Activated CD8-positive, alpha-beta memory T cell treated with anti-CD3 and anti-CD28 coated beads for 48 hours (primary cell): ENCODE data around the gene FLNB.
"Not testable (repeated sequence)": the region's sequence is repeated elsewhere in the genome, so short reads cannot be mapped to it uniquely, and the experiment has no call there.

Experiments
- DNase-seq, 3 experiments: peaks; one replicate each; pipeline ENCODE4 v3.0.0-alpha.2; 2020; ENCODE audit warnings: low read depth in 2 of 3, low spot score in 2 of 3

The FLNB gene

DNA sequence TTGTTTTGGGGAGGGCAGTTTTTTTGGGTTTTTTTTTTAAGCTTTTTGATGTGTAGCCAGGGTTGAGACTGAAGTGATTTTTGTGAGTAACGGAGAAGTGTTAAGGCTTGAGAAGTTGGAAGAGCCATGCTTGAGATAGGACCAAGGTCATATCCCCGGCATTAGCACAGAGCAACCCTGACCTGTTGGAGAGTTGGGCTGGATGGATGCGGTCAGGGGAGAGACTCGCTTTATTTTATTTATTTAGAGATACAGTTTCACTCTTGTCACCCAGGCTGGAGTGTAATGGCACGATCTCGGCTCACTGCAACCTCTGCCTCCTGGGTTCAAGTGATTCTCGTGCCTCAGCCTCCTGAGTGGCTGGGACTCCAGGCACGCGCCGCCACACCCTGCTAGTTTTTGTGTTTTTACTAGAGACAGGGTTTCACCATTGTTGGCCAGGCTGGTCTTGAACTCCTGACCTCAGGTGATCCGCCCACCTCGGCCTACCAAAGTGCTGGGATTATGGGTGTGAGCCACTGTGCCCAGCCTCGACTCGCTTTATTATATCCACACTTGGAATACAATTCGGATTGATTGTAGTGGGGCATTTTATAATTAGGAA, 43.5 kb downstream of the FLNB start:
- not testable (repeated sequence) for DNase-seq

DNA sequence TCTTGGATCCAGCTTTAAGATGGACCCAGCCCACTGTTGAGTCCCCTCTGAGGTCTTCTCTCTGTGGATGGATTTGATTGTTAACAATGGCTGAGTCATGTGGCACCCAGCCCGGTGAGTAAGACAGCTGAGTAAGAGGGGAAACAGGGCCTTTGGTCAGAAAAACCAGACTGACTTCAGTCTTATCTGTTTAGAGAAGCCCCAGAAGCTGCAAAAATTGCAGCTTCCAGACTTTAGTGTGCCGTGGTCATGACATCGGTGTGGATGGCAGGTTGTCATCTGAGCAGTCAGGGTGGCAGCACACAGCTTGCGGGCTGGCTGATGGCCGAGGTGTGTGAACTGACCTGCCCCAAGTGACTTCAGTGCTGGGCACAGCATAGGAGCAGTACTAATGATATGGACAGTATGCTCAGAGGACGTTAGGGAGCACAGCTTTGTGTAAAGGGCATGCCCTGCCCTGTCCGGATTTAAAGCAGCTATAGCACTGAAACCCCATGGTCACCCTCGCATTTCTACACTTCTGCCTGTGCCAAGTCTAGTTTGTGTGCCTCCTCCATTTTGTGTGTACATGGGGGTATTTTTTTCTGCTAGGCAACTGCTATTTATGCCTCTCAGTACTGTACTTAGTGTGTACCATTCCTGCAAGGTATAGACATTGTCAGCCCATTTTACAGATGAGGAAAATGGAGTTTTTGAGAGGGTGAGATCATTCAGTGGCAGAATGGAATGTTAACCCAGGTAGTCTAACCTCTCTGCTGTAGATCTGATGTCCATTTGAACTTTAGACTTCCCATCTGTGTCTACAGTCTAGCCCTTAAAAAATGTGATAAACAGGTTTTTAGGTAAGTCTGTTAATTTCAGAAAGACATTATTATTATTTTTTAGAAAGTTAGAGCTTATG, 44.4 kb downstream of the FLNB start:
- peak in 2 of 3 experiments; percentile 13 to 24 for DNase-seq

DNA sequence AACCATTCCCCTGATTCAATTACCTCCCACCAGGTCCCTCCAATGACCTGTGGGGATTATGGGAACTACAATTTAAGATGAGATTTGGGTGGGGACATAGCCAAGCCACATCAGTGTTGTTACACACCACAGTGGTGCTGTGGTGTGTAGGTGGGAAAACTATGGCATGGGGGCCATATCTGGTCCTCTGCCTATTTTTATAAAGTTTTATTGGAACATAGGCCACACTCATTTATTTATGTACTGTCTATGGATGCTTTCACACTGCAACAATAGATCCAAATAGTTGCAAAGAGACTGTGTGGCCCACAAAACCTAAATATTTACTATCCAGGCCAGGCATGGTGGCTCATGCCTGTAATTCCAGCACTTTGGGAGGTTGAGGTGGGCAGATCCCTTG, 46.4 kb downstream of the FLNB start:
- no peak for DNase-seq

DNA sequence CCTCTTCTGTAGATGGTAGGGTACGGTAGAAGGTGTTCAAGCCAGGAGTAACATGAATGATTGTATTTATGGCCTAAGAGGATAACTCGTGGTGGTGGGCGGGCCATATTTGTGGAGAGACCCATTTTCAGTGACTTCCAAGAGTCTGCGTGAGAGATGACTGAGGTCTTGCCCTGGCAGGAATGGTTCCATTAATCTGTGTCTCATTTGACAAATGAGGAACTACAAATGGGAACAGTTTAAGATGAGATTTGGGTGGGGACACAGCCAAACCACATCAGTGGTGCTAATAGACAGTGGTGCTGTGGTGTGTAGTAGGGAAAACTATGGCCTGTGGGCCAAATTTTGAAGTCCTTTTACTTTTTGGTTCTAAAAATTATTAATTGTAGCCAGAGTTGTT, 47.1 kb downstream of the FLNB start:
- no peak for DNase-seq

DNA sequence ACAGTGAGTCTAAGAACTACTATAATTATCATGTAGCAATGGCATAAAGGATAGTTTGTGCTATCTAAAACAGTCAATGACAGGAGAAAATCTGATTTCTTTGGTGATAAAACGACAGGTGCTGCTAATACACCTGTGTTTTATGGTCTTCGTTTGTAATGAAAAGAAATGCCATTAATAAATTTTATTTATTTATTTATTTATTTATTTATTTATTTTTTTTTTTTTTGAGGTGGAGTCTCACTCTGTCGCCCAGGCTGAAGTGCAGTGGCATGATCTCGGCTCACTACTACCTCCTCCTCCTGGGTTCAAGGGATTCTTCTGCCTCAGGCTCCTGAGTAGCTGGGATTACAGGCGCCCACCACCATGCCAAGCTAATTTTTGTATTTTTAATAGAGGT, 47.7 kb downstream of the FLNB start:
- not testable (repeated sequence) for DNase-seq

DNA sequence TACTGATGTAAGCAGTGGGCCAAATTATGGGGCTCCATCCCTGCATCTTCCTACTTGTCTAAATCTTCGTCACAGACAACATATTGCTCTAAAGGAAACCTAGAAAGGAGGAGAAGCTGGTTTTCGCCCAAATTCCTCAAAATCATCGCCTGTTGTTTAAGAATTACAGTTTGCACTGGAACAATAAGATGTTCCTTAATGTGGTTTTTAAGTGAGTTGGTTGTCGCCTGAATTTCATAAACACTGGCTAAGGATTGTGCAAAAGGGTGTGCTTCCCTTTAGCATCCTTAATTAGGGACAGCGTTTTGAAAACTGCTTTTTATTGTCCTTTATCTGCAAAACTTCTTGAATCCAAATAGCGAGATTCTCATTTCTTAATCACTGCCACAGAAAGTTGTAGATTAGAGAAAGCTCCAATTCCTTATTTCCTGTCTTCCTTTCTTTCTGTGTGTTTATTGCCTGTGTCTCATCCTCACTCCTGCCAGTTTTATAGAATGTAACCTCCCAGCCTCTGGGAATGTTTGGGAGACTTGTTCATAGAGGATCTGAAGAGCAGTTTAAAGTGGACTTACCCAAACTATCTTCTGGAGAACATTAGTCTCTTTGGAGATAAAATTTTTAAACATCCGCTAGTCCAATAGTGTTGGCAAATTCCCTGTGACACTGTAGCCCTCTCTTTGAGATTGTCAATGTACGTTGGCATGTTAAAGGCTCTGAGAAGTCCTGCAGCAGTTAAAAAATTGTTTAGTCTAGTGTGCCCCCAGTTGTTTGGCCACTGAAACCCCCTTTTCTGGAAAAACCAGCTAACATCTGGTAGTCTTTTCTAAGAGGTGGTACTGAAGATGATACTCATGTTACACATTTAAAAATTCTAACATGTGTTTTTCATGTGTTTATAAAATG, 50.4 kb downstream of the FLNB start:
- DNase-seq, result no peak

DNA sequence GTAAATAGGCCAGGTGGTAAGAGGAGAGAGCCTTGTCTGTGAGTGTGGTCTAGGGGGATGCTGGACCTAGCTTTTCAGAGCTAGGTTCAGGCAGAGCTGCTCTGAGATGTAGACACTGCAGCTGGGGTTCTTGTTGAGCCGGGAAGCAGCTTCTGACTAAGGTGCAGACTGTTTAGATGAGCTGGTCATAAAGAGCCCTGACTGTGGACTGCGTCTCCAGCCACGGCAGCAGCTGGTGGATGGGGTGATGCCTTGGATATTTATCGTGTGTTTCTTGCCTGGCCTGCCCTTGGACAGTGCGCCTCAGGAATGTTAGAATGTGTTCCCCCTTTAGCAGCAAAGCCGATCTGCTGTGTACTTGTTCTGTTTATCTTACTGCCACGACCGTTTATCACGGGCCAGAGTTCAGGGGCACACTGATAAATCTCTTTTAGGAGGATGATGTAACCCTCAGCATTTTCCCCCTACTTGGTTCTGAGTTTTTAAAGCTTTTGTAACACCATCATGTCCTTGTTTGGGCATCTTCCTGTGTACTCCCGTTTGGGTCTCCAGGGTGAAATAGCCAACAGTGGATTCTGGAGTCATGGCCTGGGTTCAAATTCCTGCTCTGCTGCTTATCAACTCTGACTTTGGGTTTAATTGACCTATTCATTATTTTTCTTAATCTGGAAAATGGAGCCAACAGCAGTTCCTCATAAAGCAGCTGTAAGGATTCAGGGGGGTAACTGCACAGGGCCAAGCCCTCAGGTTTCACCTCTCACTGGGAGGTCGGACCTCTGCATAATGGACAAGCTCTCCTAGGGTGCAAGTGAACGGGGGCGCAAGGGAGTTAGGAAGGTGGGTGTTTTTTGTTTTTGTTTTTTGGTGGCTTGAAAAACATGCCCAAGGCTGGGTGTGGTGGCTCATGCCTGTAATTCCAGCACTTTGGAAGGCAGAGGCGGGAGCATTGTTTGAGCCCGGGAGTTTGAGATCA, 51.4 kb downstream of the FLNB start:
- no peak for DNase-seq

DNA sequence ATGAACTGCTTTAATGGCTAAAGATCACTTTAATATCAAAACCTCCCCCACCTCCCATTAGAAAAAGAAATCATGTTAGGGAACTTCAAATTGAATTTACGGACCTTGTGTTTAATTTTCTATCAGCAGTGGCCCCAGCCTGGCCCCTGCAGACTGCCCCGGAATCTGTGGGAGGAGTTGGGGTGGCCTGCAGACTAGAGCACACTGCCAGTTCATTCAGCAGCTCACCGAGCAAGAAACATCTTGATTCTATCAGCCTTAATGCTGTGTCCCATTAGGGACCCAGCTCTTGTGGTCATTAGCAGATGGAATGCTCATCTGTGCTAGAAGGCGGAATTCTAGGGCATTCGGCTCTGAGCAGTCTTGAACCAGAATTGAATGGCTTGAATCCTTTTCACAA, 54.2 kb downstream of the FLNB start:
- DNase-seq, result no peak

DNA sequence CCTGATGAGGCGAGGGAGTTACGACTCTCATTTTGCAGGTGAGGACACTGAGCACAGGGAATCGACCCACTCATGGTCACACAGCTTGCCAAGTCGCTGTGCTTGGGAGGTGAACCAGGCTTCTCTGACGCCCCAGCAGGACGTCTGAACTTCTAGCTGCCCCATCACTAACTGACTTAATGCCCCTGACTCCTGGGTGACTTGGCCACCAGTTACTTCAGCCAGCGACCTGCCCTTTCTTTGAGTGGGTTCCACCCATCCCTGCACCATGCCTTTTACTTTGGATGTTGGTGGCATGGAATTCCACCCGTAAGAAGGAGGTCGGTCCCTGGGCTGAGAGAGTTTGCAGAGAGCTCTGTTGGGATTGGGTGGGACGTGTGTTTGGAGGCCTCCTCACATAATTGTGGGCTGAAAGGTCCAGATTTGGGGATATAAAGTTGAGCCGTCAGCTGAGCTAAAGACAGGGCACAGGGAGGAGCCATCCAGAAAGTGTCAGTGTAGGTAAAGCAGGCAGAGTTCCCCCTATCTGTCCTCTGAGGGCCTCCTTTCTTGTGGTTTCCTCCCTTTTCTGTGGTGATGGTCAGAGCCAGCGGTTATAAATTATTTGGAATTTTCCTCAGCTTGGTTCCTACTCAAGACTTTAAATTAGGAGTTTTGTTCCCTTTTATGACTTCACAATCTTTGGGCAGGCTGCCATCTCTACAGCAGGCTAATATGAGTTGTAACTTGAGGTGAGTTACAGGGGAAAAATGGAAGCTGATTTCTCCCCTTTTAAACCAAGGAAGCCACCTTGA, 55.0 kb downstream of the FLNB start:
- DNase-seq, result no peak

DNA sequence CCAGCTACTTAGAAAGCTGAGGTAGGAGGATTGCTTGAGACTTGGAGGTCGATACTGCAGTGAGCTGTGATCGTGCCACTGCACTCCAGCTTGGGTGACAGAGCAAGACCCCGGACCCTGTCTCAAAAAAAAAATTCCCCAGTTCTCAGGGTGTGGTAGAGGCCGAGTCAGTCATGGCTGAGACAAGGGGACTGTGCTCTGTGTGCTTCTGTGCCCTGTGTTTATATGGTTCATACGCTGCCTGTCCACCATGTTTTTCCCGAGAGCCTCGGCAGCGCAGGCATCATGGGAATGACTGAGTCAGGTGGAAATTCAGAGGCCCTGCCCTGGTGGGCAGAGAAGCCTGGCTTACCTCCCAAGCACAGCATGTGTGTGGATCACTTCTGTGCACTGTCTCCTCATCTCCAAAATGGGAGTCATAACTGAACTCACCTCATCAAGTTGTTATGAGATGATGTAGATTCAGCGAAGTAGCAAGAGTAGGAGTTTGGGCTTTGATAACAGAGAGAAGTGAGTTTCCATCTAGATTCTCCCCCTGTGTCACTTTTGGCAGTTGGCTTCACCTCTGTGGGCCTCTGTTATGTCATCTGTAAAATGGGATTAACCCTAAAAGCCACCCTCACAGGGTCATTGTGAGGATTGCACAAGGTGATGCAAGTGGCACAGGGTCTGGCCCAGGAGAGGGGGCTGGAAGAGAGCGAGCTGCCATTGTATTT, 56.9 kb downstream of the FLNB start:
- DNase-seq, result no peak

DNA sequence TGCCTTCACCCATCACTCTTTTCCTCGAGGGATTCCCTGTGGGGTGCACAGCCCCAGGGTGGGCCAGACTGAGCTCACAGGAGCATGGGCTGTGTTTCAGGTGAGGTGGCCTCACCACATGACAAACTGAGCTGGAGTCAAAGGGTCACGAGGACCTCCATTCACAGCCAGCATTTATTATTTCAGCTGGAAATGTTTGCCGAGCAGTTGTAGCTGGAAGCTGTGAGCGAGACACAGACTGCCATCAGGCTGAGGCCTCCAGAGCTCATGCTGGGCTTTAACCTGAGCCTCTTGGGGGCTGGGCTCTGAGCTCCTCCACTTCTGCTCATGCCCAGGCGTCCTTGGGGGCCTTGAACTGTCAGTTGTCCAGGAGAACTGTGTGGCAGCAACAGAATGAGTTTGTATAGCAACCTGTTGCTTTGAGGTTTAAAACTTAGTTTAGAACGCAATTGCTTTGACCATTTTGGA, 57.5 kb downstream of the FLNB start:
- no peak for DNase-seq

DNA sequence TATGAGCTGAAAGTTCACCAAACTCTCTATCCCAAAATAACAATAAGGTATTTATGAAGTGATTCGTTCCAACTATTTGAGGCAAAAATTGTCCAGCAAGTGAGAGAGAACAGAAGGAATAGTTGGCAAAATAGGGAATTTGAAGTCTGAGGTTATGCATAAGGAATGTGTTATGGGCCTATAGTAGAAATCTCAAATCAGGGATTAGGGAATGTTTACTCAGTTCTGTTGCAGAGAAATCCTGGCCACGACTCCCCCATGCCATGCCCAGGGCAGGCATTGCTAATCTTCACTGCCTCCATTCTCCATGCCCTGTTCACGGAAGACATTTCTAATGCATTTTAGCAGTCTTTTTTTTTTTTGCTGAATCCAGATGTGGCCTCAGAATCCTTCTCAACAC, 58.6 kb downstream of the FLNB start:
- no peak for DNase-seq

DNA sequence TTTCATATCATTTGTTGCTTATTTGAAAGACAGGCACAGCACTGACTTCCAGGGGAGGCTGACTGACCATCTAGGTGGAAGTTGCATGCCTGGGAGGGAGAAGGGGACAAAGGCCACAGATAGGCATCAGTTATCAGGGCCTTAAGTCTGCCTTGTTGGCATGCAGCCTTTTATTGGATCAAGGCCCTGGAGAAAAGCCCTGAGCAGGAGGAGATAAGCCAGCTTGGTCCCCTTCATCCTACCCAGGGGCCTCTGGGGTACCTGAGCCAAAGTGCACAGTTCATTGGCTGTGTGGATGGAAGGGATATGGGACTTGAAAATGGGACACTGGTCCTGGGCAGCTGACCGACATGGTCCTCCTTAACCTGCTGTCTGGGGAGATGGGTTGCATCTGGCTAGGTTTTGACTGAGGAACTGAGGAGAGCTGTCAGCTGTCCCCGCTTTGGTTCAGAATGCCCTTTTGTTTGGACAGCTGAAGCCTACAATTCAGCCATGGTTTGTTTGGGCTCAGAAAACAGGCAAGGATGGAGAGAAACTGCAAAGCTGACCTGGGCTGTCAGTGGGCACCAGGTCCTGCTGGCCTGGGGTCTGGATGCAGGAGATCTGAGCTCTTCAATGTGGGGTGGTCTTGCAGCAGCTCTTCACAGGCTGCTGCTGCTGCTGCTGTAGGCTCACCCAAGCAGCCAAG, 60.0 kb downstream of the FLNB start:
- no peak for DNase-seq

DNA sequence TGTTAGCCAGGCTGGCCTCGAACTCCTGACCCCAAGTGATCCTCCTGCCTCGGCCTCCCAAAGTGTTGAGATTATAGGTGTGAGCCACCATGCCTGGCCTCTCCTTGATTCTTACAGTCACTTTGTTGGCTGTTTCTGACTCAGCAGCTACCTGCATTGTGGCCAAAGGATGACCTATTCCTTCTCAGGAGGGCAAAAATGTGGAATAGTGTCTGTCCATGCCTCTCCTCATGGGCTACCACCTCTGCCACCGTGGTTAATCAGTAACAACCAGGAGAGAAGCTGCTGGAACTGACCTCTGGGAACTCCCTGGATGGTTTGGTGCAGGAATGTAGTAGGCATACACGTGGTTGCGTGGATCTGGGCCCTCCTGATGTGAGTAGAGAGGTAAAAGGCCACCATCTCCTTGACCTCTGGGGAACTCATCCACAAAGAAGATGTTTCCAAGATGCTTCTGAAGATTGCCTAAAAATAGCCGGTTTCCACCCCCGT, 63.3 kb downstream of the FLNB start:
- no peak for DNase-seq

DNA sequence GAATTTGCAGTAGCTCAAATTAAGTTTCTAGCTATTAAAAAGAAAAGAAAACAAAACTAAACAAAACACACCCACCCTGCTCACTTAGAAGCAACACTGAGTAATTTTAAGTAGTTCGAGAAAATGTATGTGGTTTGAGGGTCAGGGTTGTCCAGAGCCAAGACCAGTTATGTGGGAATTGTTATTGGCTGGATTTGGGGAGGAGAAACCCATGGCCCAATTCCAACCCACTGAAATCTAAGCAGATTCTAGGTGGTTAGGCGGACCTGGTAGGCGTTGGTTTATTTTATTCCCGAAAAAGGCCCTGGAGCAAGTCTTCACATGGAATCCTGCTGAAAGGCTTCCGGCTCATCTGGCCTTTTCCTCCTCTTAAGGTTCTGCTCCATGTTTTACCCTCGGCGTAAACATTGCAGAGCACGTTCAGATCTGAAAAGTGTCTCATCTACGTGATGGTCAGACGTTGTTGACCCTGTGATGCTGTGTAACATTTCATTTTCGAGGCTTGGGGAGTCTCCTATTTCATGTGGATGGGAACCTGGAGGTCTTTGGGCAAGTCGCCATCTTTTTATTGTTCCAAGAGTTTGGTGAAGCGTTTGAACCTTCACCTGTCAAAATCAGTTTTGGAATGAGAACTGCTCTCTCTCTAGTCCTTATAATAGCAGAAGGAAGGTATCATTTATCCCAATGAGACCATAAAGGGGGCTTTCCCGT, 64.0 kb downstream of the FLNB start:
- DNase-seq, result no peak

DNA sequence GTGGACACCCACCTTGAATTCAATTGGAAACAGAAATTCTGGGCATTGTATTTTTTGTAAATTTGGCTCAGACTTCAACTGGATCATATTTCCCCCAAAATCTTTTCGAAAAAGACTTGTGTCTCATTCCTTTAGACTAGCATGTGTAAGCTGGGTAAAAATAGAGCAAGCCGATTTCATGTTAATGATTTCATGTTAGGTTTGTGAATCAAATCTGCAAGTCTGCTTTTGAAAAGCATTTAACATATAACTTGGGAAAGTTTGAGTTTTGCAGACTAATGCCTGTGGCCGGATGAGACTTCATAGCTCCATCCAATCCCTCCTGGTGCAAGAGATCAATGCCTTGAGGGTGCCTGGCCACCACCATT, 64.5 kb downstream of the FLNB start:
- DNase-seq, result no peak

DNA sequence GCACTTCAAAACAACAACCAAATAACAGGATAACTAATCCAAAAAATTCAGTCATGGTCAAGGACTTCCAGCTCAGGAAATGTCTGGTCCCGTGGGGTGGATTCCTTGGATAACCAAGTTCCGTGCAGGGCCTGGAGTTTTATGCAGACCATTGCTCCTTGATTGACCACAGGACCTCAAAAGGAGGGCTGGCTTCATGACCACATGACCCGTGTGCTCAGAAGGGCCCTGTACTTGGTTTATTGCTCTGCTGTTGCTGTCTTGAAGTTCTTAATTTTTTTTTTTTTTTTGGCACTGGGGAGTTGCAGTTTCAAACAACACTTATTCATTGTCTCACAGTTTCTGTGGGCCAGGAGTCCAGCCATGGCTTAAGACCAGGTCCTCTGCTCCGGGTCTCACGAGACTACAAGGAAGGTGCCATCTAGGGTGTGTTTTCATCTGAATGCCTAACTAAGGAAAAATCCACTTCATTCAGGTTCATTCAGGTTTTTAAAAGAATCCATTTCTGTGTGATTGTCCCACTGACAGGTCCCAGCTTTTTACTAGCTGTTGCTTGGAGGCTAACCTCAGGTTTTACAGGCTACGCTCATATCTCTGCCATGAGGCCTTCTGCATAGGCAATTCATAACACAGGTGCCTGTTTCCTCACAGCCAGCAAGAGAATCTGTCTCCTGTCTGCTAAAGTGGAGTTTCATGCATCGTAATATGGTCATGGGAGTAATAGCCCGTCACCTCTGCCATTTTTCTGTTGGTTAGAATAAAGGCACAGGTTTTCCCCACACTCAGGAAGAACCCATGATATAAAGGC, 65.3 kb downstream of the FLNB start:
- DNase-seq, result no peak
